Left ventricle myocardium superior (tissue), 1 donor: ENCODE data around the gene SLC39A11. TPM values are rescaled to one million over a fixed set of nuclear protein-coding genes. Genes with fewer than 3 reads are reported as not detected.
"Not testable (repeated sequence)": the region's sequence is repeated elsewhere in the genome, so short reads cannot be mapped to it uniquely, and the experiment has no call there.

Source experiments
- ATAC-seq: fragments of 200-7000 bp; cut with Tn5 transposase; one replicate; pipeline ENCODE4 v1.9.1; 2020; ENCODE audit warnings: mild to moderate bottlenecking, moderate library complexity
- DNase-seq: peaks from one replicate; pipeline ENCODE4 v3.0.0-alpha.2; 2020
- intact Hi-C: fragments of 100-400 bp; cut with micrococcal nuclease; formaldehyde crosslinking; loops from one replicate; pipeline ENCODE4 v1.11.0; 2022
- total RNA-seq: library from RNA; stranded (reverse); fragmentation: NEBNext Ultra II Directional; extraction: Animal tissue kit (Norgen Biotek cat#: 25700); gene quantifications from one replicate; pipeline ENCODE4 v1.2.1, GENCODE V29; 2021
- donor health status: DM: no; HTN: yes; CAD: no; lungs with severe emphysema.

Gene SLC39A11
- total RNA-seq, 1 donor from 2014 or later, result 5.4 TPM

- DNase-seq (no peak), ATAC-seq (no peak)
- intact Hi-C loops, result no loop called here
These were observed 191.4 kb downstream of the SLC39A11 start for GRCh38 chr17:72901083-72901482.

GRCh38 chr17:72900654-72900971 is 191.9 kb downstream of the SLC39A11 start:
- intact Hi-C loops, result no loop called here

GRCh38 chr17:72898725-72899124 is 193.8 kb downstream of the SLC39A11 start:
- DNase-seq (no peak), ATAC-seq (no peak)
- intact Hi-C loops, result no loop called here

More at GRCh38 chr17:72900654-72900971, 191.9 kb downstream of the SLC39A11 start:
- DNase-seq, result no peak
- ATAC-seq, result no peak

- ATAC-seq, DNase-seq, intact Hi-C loops: not testable (repeated sequence)
These were observed 196.2 kb downstream of the SLC39A11 start for GRCh38 chr17:72896288-72896687.

DNA sequence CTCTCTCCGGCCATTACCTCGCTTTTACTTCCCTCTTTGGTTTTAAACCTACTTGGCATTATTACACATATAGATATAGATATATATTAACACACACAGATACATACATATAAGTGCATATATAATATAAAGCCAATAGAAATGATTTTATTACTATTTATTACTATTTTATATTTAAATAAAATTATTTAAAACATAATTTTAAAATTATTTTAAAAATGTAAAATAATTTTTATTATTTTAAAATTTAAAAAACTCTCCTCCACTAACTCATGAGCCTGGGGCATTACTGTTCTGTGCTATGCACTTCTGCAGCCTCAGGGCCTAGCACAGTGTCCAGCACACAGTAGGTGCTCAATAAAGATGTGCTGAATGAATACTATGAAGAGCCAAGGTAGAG is 200.9 kb downstream of the SLC39A11 start:
- intact Hi-C loops, result no loop called here
- DNase-seq (no peak), ATAC-seq (no peak)

- no peak for ATAC-seq
- intact Hi-C loops, result no loop called here
These were observed 201.8 kb downstream of the SLC39A11 start for GRCh38 chr17:72890711-72891110.

GRCh38 chr17:72887917-72888316 is 204.6 kb downstream of the SLC39A11 start:
- ATAC-seq, result no peak
- intact Hi-C loops, result no loop called here
- no peak for DNase-seq

More at GRCh38 chr17:72890711-72891110, 201.8 kb downstream of the SLC39A11 start:
- DNase-seq, result no peak

GRCh38 chr17:72887322-72887721 is 205.2 kb downstream of the SLC39A11 start:
- DNase-seq (no peak), ATAC-seq (no peak)
- intact Hi-C loops, result no loop called here

GRCh38 chr17:72886622-72887021 is 205.9 kb downstream of the SLC39A11 start:
- no peak for ATAC-seq
- intact Hi-C loops, result no loop called here

DNA sequence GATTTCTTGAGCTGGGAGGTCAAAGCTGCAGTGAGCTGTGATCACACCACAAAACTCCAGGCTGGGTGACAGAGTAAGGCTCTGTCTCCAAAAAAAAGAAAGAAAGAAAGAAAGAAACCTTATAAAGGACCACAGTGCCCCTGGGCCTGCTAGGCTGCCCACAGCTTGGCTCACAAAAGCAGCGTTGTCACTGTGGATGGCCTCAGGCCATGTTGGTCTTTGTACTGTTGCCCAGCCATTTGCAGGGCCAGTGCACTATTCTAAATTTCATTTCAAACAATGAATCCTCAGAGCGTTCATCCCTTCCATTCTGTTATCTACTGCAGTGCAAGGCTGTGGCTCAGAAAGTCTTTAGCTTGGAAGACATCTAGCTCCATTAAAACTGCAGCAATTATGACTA is 208.4 kb downstream of the SLC39A11 start:
- intact Hi-C loops, result no loop called here
- DNase-seq, result no peak
- ATAC-seq, result no peak

More at GRCh38 chr17:72886622-72887021, 205.9 kb downstream of the SLC39A11 start:
- no peak for DNase-seq

DNA sequence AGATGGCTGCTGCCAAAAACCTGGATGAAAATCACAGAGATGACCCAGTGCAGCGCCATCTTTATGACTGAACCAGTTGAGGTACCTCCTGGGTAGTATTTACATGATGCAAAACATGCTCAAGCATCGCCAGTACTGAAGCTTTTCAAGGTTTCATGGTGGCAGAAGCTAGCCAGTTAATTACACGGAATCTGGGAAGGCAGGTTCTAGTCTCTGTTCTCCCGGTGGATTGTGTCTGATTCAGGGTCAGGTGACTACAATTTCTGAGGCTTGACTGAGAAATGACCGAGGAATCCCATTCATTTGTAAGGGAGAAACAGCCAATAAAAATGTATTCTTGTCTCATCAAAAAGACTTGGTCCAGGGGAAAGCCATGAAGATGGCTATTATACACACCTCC is 209.1 kb downstream of the SLC39A11 start:
- intact Hi-C loops, result no loop called here
- ATAC-seq (no peak), DNase-seq (no peak)

DNA sequence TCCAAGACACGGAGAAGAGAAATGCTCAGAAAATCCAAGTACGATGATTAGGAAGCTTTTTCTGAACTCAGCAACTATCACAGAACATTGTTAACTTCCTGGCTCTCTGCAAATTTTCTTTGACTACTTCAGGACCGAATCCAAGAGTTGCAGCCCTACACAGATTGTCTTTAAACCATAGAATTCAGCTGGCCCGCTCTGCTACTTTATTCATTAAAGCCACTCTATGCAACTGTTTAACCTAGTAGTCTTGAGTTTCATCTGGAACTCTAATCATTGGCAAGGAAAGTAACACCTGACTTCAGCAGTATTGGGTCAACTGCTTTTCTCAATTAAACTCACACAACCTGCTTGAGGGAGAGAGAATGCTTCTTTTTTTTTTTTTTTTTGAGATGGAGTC is 210.1 kb downstream of the SLC39A11 start:
- intact Hi-C loops, result no loop called here
- no peak for DNase-seq
- ATAC-seq, result no peak

DNA sequence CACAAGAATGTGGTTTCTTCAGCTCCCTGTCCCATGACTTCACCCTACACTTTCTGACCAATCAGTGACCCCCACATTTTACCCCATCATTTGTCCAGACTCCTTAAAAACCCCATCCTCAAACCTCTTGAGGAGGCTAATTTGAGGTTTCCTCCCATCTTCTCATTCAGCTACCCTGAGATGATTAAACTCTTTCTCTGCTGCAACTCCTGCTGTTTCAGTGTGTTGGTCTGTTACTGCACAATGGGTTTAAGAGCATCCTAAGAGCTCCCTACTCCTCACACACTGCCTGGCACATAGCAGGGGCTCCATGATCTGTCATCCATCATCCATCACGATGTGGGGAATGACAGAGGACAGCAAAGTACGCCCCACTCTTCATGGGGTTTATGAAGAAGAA is 212.6 kb downstream of the SLC39A11 start:
- intact Hi-C loops, result no loop called here
- ATAC-seq, result no peak

GRCh38 chr17:72878975-72879660 is 213.4 kb downstream of the SLC39A11 start:
- intact Hi-C loops, result no loop called here
- no peak for DNase-seq
- no peak for ATAC-seq

More for the DNA sequence above, 212.6 kb downstream of the SLC39A11 start:
- DNase-seq, result no peak

DNA sequence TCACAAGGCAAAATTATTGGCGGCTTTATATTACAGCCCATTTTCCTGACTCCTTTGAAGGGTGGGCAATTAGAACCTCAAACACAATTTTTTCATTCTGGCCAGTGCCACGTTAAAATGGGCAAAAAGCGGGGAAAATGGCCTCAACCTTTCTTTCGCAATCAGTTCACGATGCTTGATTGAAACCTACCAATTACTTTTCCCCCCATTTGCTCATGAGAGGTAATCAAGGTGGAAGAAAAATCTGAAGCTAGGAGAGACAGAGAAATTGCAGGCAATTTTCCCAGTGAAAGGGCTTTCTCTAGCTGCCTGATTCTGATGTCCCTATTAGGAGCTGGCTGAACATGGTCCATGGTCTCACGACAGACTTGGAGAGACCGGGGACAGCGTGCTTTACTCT is 215.1 kb downstream of the SLC39A11 start:
- no peak for ATAC-seq
- DNase-seq, result no peak
- intact Hi-C loops, result no loop called here

DNA sequence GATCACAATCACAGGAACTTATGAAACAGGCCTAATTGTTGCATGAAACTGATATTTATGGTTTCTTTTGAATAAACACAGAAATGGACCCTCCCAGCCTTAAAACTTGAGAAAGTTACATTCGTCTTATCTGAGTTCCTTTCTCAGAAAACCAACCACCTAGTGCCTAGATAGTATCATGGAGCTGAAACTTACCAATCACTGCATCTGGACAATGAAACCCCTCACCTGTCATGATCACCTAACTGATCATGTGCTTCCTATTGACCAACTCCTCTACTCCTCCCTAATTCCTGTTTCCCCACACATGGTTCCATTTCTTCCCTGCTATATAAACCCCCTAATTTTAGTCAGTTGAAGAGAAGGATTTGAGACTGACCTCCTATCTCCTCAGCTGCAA is 216.1 kb downstream of the SLC39A11 start:
- intact Hi-C loops, result no loop called here
- ATAC-seq (no peak), DNase-seq (no peak)

- ATAC-seq, result no peak
- intact Hi-C loops, result no loop called here
- no peak for DNase-seq
These were observed 217.1 kb downstream of the SLC39A11 start for GRCh38 chr17:72875361-72875760.

- no peak for DNase-seq
- ATAC-seq, result no peak
- intact Hi-C loops, result no loop called here
These were observed 220.1 kb downstream of the SLC39A11 start for GRCh38 chr17:72872396-72872795.

- DNase-seq (no peak), ATAC-seq (no peak)
- intact Hi-C loops, result no loop called here
These were observed 222.0 kb downstream of the SLC39A11 start for GRCh38 chr17:72870367-72870985.

DNA sequence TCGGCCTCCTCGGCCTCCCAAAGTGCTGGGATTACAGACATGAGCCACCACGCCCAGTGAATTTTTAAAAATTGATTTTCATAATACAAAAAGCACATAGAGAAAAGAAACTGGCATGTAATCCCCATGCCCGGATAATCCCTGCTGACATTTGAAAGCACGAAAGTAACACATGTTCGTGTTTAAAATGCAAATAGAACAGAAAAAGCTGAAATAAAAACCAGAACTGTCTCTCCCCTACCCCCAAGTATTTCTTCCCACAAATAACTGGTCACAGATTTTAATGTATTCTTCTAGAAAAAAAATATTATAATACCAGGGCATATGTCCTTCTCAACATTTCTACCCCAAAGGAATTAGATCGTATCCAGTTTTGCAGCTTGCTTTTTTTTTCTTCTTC is 222.9 kb downstream of the SLC39A11 start:
- ATAC-seq (no peak), DNase-seq (no peak)
- intact Hi-C loops, result no loop called here

GRCh38 chr17:72865954-72866353 is 226.5 kb downstream of the SLC39A11 start:
- ATAC-seq (no peak), DNase-seq (no peak)
- intact Hi-C loops, result no loop called here
